MCF 10A (cell line): Measurements from ENCODE around the gene DNAH5. TPM values are rescaled to one million over a fixed set of nuclear protein-coding genes. Genes with fewer than 3 reads are reported as not detected.

Experiments used
- BruUV-seq: library from RNA; stranded (reverse); fragments of 400-500 nt; replicated peaks from 2 replicates; lab custom pipeline; 2021; lab: Mats Ljungman, UMichigan
- CTCF ChIA-PET: fragments of 300-600 bp; sonication (Branson Sonifier 250); formaldehyde crosslinking; extraction: SDS; loops from one replicate; lab custom pipeline; 2021; ENCODE audit warnings: antibody characterized with exemption, inconsistent platforms; lab: Yijun Ruan, JAX
- POLR2A ChIA-PET: fragments of 300-600, 350-650 bp; sonication (Branson Sonifier 250); formaldehyde crosslinking; extraction: SDS; loops from one replicate; lab custom pipeline; 2020; ENCODE audit warnings: antibody characterized with exemption, inconsistent platforms; lab: Yijun Ruan, JAX
- DNase-seq: peaks from one replicate; pipeline ENCODE4 v3.0.0-alpha.2; 2018; ENCODE audit not compliant: unreplicated experiment
- H3K27ac Mint-ChIP-seq: one replicate; pipeline ENCODE4 v1.8.0; 2022; ENCODE audit warnings: mild to moderate bottlenecking, low read depth, mixed read lengths; ENCODE audit not compliant: unreplicated experiment
- H3K27me3 Mint-ChIP-seq: one replicate; pipeline ENCODE4 v1.8.0; 2022; ENCODE audit warnings: mixed read lengths; ENCODE audit not compliant: insufficient read depth, unreplicated experiment
- H3K36me3 Mint-ChIP-seq: one replicate; pipeline ENCODE4 v1.8.0; 2022; ENCODE audit warnings: mild to moderate bottlenecking, moderate library complexity, mixed read lengths; ENCODE audit not compliant: insufficient read depth, unreplicated experiment
- H3K4me1 Mint-ChIP-seq: one replicate; pipeline ENCODE4 v1.8.0; 2022; ENCODE audit warnings: mixed read lengths; ENCODE audit not compliant: insufficient read depth, unreplicated experiment
- H3K4me3 Mint-ChIP-seq: one replicate; pipeline ENCODE4 v1.8.0; 2022; ENCODE audit warnings: mild to moderate bottlenecking, moderate library complexity, mixed read lengths; ENCODE audit not compliant: unreplicated experiment
- H3K9me3 Mint-ChIP-seq: one replicate; pipeline ENCODE4 v1.8.0; 2022; ENCODE audit warnings: mixed read lengths; ENCODE audit not compliant: unreplicated experiment
- intact Hi-C: fragments of 100-400 bp; cut with micrococcal nuclease; formaldehyde crosslinking; loops from 2 replicates; pipeline ENCODE4 v1.14.1; 2022
- total RNA-seq: library from RNA; stranded (reverse); gene quantifications from 2 replicates; pipeline ENCODE4 v1.2.3, GENCODE V29; 2022
- TF ChIP-seq, protein P1 (sequence below): fragments of 200-600 bp; IDR thresholded peaks from one replicate; pipeline ENCODE4 v1.8.0; 2022; ENCODE audit warnings: antibody characterized with exemption, mild to moderate bottlenecking; ENCODE audit not compliant: unreplicated experiment

Gene DNAH5
- total RNA-seq, 1 experiment from 2014 or later: 0.05 TPM

DNA sequence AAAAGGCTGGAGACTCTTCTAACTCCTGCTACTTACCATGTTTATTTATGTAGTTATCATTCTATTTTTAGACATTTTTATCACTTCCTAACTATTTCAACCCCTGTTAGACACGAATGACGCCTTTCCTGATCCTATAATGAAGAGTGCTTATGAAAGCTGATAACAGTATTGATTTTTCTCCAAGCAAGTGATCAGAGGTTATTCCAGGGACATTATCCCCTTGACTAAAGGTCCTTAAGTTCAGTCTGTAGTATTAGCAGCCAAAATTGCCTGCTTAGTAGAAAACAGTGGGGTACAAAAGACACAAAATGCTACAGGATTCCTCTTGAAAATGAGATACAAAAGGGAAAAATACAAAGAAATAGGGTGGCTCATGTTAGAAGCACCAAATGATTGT, 235.6 kb downstream of the DNAH5 start:
- no peaks in the 10 kb centered on the region for H3K36me3 Mint-ChIP-seq
- intact Hi-C loops: no loop called here
- no peak overlapping the region for H3K27ac Mint-ChIP-seq
- ChIA-PET CTCF (interaction anchor here (0.9 kb wide), 1 partner anchor 9 kb away, joined by 3 read pairs; no protein-coding TSS in a partner anchor), POLR2A (interaction anchor here (0.7 kb wide), 1 partner anchor 16 kb away, joined by 3 read pairs; no protein-coding TSS in a partner anchor)
- H3K4me3 Mint-ChIP-seq: no peak overlapping the region
- no peaks in the 10 kb centered on the region for H3K9me3 Mint-ChIP-seq
- TF ChIP-seq, protein P1, sequence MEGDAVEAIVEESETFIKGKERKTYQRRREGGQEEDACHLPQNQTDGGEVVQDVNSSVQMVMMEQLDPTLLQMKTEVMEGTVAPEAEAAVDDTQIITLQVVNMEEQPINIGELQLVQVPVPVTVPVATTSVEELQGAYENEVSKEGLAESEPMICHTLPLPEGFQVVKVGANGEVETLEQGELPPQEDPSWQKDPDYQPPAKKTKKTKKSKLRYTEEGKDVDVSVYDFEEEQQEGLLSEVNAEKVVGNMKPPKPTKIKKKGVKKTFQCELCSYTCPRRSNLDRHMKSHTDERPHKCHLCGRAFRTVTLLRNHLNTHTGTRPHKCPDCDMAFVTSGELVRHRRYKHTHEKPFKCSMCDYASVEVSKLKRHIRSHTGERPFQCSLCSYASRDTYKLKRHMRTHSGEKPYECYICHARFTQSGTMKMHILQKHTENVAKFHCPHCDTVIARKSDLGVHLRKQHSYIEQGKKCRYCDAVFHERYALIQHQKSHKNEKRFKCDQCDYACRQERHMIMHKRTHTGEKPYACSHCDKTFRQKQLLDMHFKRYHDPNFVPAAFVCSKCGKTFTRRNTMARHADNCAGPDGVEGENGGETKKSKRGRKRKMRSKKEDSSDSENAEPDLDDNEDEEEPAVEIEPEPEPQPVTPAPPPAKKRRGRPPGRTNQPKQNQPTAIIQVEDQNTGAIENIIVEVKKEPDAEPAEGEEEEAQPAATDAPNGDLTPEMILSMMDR: no peak
- H3K4me1 Mint-ChIP-seq: peaks cover 7% of the 10 kb centered on the region
- H3K27me3 Mint-ChIP-seq: no peaks in the 10 kb centered on the region
- DNase-seq: no peak
- BruUV-seq: no TSS peak

DNA sequence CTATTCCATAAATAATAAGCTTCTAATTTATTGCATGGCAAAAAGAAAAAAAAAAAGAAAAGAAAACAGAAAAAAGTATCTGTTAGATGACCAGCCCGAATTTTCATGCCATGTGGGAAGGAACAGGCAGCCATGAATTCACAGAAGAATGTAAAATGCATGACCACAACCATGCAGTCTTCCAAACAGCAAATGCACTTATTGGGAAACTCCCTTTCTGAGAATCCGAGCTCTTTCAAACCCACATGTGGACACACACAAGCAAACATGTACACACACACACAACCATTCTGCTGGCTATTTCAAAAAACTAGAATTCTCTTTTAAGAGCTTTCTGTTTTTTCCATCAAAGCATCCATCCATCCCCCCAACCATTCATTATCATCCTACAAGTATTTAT, 236.1 kb downstream of the DNAH5 start:
- Mint-ChIP-seq H3K9me3 (no peaks in the 10 kb centered on the region), H3K4me3 (no peak overlapping the region), H3K27ac (no peak overlapping the region), H3K27me3 (no peaks in the 10 kb centered on the region), H3K4me1 (peaks cover 7% of the 10 kb centered on the region), H3K36me3 (peaks cover 3% of the 10 kb centered on the region)
- CTCF ChIA-PET: no interaction called here
- DNase-seq: no peak
- TF ChIP-seq, protein P1: no peak
- POLR2A ChIA-PET: no interaction called here
- BruUV-seq: no TSS peak
- intact Hi-C loops: no loop called here

DNA sequence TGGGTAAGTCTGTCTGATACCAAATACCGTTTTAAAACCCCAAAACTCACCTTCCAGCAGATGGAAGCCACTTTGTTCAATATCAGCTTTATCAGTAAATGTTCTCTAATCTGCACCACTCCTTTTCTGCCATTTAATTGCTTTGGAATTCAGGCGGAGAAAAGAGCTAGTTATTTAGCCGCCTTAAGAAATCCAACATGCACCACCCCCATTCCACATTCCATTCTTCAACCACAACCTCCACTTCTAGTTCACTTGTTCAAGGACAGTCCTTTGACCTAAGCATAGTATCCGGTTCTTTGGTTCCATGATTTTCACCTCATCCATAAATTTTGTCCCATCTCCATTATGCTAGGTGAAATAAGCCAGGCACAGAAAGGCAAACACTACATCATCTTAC, 240.1 kb downstream of the DNAH5 start:
- intact Hi-C loops: no loop called here
- no peak overlapping the region for H3K4me3 Mint-ChIP-seq
- no peaks in the 10 kb centered on the region for H3K9me3 Mint-ChIP-seq
- TF ChIP-seq, protein P1: no peak
- H3K27me3 Mint-ChIP-seq: no peaks in the 10 kb centered on the region
- no peak overlapping the region for H3K27ac Mint-ChIP-seq
- DNase-seq: no peak
- CTCF ChIA-PET: no interaction called here
- POLR2A ChIA-PET: no interaction called here
- H3K4me1 Mint-ChIP-seq: peaks cover 7% of the 10 kb centered on the region
- no TSS peak for BruUV-seq
- H3K36me3 Mint-ChIP-seq: peaks cover 5% of the 10 kb centered on the region

DNA sequence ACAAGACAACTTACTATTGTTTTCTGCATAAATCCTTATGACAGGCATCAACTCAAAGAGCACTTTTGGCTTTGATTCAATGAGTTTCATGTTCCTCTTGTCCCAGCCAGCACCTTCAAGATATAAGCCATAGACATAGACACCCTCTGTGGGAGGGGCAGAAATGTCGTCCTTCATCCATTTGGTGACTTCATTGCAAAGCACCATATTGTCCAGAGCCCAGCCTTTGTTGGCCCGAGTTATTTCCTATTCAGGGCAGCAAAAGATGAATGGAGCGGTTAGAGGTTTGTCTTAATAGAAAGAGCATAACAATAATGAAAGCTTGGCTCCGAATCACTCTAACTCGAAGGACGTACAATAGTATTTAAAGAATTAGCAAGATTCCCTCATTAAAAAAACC, 243.9 kb downstream of the DNAH5 start:
- POLR2A ChIA-PET: no interaction called here
- Mint-ChIP-seq H3K4me3 (no peak overlapping the region), H3K36me3 (peaks cover 5% of the 10 kb centered on the region), H3K27ac (no peak overlapping the region), H3K4me1 (peaks cover 7% of the 10 kb centered on the region), H3K9me3 (peaks cover 8% of the 10 kb centered on the region), H3K27me3 (no peaks in the 10 kb centered on the region)
- DNase-seq: no peak
- CTCF ChIA-PET: interaction anchor here (0.6 kb wide), 1 partner anchor 948 kb away, joined by 3 read pairs; no protein-coding TSS in a partner anchor
- intact Hi-C loops: no loop called here
- no TSS peak for BruUV-seq
- TF ChIP-seq, protein P1: no peak
